TTC549 (cell line): ENCODE data around the gene NUDT14.

Experiments
- FAIRE-seq: peaks from 2 replicates; lab custom pipeline; 2012; peaks lifted over from hg19 to GRCh38; lab: Jason Lieb, UNC

NUDT14 gene

GRCh38 chr14:105198588-105198987 is 17.5 kb upstream of the NUDT14 start:
- no peak for FAIRE-seq

- no peak for FAIRE-seq
Measured at GRCh38 chr14:105197211-105197641, 16.1 kb upstream of the NUDT14 start.

GRCh38 chr14:105196265-105196960 is 15.3 kb upstream of the NUDT14 start:
- no peak for FAIRE-seq

GRCh38 chr14:105195522-105196264 is 14.6 kb upstream of the NUDT14 start:
- no peak for FAIRE-seq

GRCh38 chr14:105195051-105195450 is 13.9 kb upstream of the NUDT14 start:
- FAIRE-seq: no peak

- no peak for FAIRE-seq
Measured at GRCh38 chr14:105193916-105194782, 13.0 kb upstream of the NUDT14 start.

GRCh38 chr14:105192866-105193731 is 12.0 kb upstream of the NUDT14 start:
- FAIRE-seq: no peak

GRCh38 chr14:105187935-105188524 is 6.9 kb upstream of the NUDT14 start:
- FAIRE-seq: no peak

- FAIRE-seq: no peak
Measured at GRCh38 chr14:105187116-105187515, 6.0 kb upstream of the NUDT14 start.

GRCh38 chr14:105185973-105186372 is 4.9 kb upstream of the NUDT14 start:
- FAIRE-seq: no peak

- FAIRE-seq: no peak
Measured at GRCh38 chr14:105185001-105185400, 3.9 kb upstream of the NUDT14 start.

- FAIRE-seq: no peak
Measured at GRCh38 chr14:105184461-105184860, 3.3 kb upstream of the NUDT14 start.

- FAIRE-seq: no peak
Measured at GRCh38 chr14:105182296-105183020, 1.3 kb upstream of the NUDT14 start.

GRCh38 chr14:105181549-105182295 is 610 bp upstream of the NUDT14 start:
- FAIRE-seq: no peak

GRCh38 chr14:105179191-105179590 is 1.9 kb downstream of the NUDT14 start:
- FAIRE-seq: no peak

- no peak for FAIRE-seq
Measured at GRCh38 chr14:105178868-105179140, 2.3 kb downstream of the NUDT14 start.

GRCh38 chr14:105178069-105178867 is 2.8 kb downstream of the NUDT14 start:
- no peak for FAIRE-seq

- no peak for FAIRE-seq
Measured at GRCh38 chr14:105177082-105177481, 4.0 kb downstream of the NUDT14 start.

- no peak for FAIRE-seq
Measured at GRCh38 chr14:105176513-105176912, 4.6 kb downstream of the NUDT14 start.
